ENCODE measurements around the gene MYBPC2.

DNA sequence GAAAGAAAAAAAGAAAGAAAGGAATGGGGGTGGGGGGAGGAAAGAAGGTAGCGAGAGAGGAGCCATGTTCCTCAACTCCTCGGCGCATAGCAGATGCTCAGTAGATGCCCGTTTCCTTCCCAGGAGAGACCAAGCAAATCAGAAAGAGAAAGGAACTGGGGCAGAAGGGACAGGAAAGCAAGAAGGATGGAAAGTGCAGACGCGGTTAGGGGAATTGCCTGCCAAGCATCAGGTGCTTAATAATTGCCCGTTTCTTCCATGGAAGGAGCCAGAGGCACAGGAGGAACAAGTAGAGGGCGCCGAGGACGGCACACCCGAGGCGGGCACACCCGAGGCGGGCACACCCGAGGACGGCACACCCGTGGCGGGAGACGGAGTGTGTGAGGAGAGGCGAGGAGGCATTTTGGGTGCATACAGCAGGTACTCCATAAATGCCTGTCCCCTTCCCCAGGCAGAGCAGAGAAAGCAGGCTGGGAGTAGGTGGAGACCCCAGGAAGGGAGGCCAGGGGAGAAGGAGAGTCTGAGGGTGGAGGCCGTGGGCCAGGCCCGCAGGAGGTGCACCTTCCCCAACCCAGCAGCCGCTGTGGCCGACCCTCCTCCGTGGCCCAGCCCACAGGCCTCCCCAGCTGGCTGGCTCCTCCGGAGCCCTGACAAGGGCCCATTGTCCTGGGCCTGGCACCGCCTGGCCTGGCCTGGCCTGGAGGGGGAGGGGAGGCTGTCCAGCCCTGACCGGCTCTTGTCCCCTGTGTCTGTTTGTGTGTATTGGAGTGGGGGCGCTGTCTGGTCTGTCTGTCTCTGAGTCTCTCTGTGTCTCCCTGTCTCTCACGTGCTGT is 63.7 kb downstream of the MYBPC2 start:
- TF ChIP-seq, protein P1, sequence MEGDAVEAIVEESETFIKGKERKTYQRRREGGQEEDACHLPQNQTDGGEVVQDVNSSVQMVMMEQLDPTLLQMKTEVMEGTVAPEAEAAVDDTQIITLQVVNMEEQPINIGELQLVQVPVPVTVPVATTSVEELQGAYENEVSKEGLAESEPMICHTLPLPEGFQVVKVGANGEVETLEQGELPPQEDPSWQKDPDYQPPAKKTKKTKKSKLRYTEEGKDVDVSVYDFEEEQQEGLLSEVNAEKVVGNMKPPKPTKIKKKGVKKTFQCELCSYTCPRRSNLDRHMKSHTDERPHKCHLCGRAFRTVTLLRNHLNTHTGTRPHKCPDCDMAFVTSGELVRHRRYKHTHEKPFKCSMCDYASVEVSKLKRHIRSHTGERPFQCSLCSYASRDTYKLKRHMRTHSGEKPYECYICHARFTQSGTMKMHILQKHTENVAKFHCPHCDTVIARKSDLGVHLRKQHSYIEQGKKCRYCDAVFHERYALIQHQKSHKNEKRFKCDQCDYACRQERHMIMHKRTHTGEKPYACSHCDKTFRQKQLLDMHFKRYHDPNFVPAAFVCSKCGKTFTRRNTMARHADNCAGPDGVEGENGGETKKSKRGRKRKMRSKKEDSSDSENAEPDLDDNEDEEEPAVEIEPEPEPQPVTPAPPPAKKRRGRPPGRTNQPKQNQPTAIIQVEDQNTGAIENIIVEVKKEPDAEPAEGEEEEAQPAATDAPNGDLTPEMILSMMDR (IDR thresholded peaks at IDR 0.05), result no peak
- no peak for TF ChIP-seq POLR2A (IDR thresholded peaks at IDR 0.05)
